Endothelial cell of umbilical vein (primary cell): ENCODE measurements around the gene SH3BP4. TPM values are rescaled to one million over a fixed set of nuclear protein-coding genes. Genes with fewer than 3 reads are reported as not detected.

Experiments used
- BruUV-seq: library from RNA; stranded (reverse); fragments of 400-500 nt; replicated peaks from 2 replicates; lab custom pipeline; 2021; lab: Mats Ljungman, UMichigan
- CTCF ChIA-PET: fragments of 300-600, 350-600 bp; sonication (Branson Sonifier 250); formaldehyde crosslinking; loops from one replicate; lab custom pipeline; 2021; ENCODE audit warnings: antibody characterized with exemption, inconsistent platforms; lab: Charles Lee
- POLR2A ChIA-PET: fragments of 300-600, 350-600 bp; sonication (Branson Sonifier 250); formaldehyde crosslinking; loops from one replicate; lab custom pipeline; 2021; ENCODE audit warnings: antibody characterized with exemption, inconsistent platforms; lab: Charles Lee
- DNase-seq: peaks from one replicate; pipeline ENCODE4 v3.0.0-alpha.2; 2011; ENCODE audit warnings: low read depth, low spot score
- FAIRE-seq: peaks from 2 replicates; lab custom pipeline; 2011; peaks lifted over from hg19 to GRCh38; lab: Jason Lieb, UNC
- H2AFZ ChIP-seq: 2 replicates; pipeline ENCODE4 v1.6.0; 2012; ENCODE audit warnings: low read depth, low read length, control low read depth, inconsistent platforms
- H3K27ac ChIP-seq: 2 replicates; pipeline ENCODE4 v1.5.1; 2011; ENCODE audit warnings: low read depth, mild to moderate bottlenecking, control low read depth, low read length, moderate library complexity; ENCODE audit not compliant: insufficient read depth
- H3K27me3 ChIP-seq, 2 experiments: 2 replicates each; pipeline versions ENCODE4 v1.6.0 to v1.6.1; 2011; ENCODE audit warnings: low read length in 2 of 2, mixed read lengths in 1 of 2; ENCODE audit not compliant: control insufficient read depth in 2 of 2, insufficient read depth in 2 of 2
- H3K36me3 ChIP-seq, 2 experiments: 2 replicates in 1 of 2; 3 replicates in 1 of 2; pipeline ENCODE4 v1.5.1; 2011; ENCODE audit warnings: low read length in 2 of 2, mild to moderate bottlenecking in 1 of 2, moderate library complexity in 1 of 2; ENCODE audit not compliant: control insufficient read depth in 2 of 2, insufficient read depth in 2 of 2; ENCODE audit errors: extremely low read depth in 1 of 2
- H3K4me1 ChIP-seq: 3 replicates; pipeline ENCODE4 v1.5.1; 2011; ENCODE audit warnings: mild to moderate bottlenecking, low read length; ENCODE audit not compliant: control insufficient read depth, insufficient read depth; ENCODE audit errors: extremely low read depth
- H3K4me2 ChIP-seq: 2 replicates; pipeline ENCODE4 v1.6.1; 2011; ENCODE audit warnings: low read length, control low read depth, mixed read lengths; ENCODE audit not compliant: insufficient read depth
- H3K4me3 ChIP-seq, 3 experiments: fragments of 200-600 bp in 1 of 3; sonication (generic), shearing (Covaris generic) in 1 of 3; replicated peaks in 1 of 3; 2 replicates each; pipeline ENCODE4 v1.5.1; 2011 to 2016; ENCODE audit warnings: control low read depth in 3 of 3, low read length in 3 of 3, mild to moderate bottlenecking in 2 of 3, inconsistent platforms in 1 of 3, low read depth in 1 of 3, moderate library complexity in 1 of 3; ENCODE audit not compliant: insufficient read depth in 1 of 3
- H3K79me2 ChIP-seq: 2 replicates; pipeline ENCODE4 v1.6.0; 2012; ENCODE audit warnings: low read length, inconsistent platforms; ENCODE audit not compliant: control insufficient read depth, insufficient read depth
- H3K9ac ChIP-seq: replicated peaks from 2 replicates; pipeline ENCODE3; 2011; ENCODE audit warnings: low read length, control low read depth; ENCODE audit not compliant: insufficient read depth; ENCODE audit errors: extremely low read depth
- H3K9me1 ChIP-seq: replicated peaks from 3 replicates; pipeline ENCODE4 v1.6.0; 2011; ENCODE audit warnings: mild to moderate bottlenecking, low read length; ENCODE audit not compliant: control insufficient read depth, insufficient read depth; ENCODE audit errors: extremely low read depth
- H3K9me3 ChIP-seq: replicated peaks from 2 replicates; pipeline ENCODE4 v1.5.1; 2012; ENCODE audit warnings: low read length, inconsistent platforms; ENCODE audit not compliant: control insufficient read depth, insufficient read depth
- H4K20me1 ChIP-seq: replicated peaks from 2 replicates; pipeline ENCODE3; 2011; ENCODE audit warnings: mild to moderate bottlenecking, low read length; ENCODE audit not compliant: control insufficient read depth, insufficient read depth; ENCODE audit errors: extremely low read depth
- CTCF ChIP-seq, 2 donors: IDR thresholded peaks; 1 replicate in 1 of 2; 2 replicates in 1 of 2; pipeline ENCODE4 v1.5.1; 2011; ENCODE audit warnings: low read length in 2 of 2, mild to moderate bottlenecking in 2 of 2, moderate library complexity in 2 of 2, control low read depth in 1 of 2, inconsistent platforms in 1 of 2, low read depth in 1 of 2; ENCODE audit not compliant: insufficient read depth in 1 of 2; ENCODE audit errors: extremely low read depth in 1 of 2
- EZH2 ChIP-seq: IDR thresholded peaks from 2 replicates; pipeline ENCODE4 v1.6.1; 2012; ENCODE audit warnings: borderline replicate concordance, low read depth, mild to moderate bottlenecking, moderate library complexity, low read length, inconsistent platforms; ENCODE audit not compliant: severe bottlenecking
- FOS ChIP-seq: IDR thresholded peaks from 2 replicates; pipeline ENCODE4 v1.6.1; 2011; ENCODE audit warnings: mild to moderate bottlenecking, low read length, moderate library complexity, borderline replicate concordance; ENCODE audit not compliant: insufficient read depth
- GATA2 ChIP-seq: IDR thresholded peaks from 2 replicates; pipeline ENCODE4 v1.7.0; 2011; ENCODE audit warnings: low read depth, mild to moderate bottlenecking, moderate library complexity, mixed read lengths, low read length; ENCODE audit not compliant: insufficient read length, insufficient read depth
- JUN ChIP-seq: IDR thresholded peaks from 2 replicates; pipeline ENCODE4 v1.6.1; 2011; ENCODE audit warnings: borderline replicate concordance, low read depth; ENCODE audit not compliant: insufficient read length, insufficient read depth
- MAX ChIP-seq: IDR thresholded peaks from 2 replicates; pipeline ENCODE4 v1.6.1; 2011; ENCODE audit not compliant: insufficient read depth, insufficient read length
- MYC ChIP-seq: IDR thresholded peaks from one replicate; pipeline ENCODE4 v1.6.1; 2011; ENCODE audit warnings: mild to moderate bottlenecking, low read depth, low read length
- POLR2A ChIP-seq: IDR thresholded peaks from 2 replicates; pipeline ENCODE4 v1.6.1; 2012; ENCODE audit warnings: low read depth, mild to moderate bottlenecking, control low read depth, low read length
- POLR2AphosphoS5 ChIP-seq: IDR thresholded peaks from 2 replicates; pipeline ENCODE4 v1.6.1; 2012; ENCODE audit warnings: low read depth, mild to moderate bottlenecking, control low read depth, low read length, moderate library complexity; ENCODE audit not compliant: insufficient read depth
- dilution Hi-C: fragments of 300-500 bp; cut with MboI; formaldehyde crosslinking; loops from one replicate; pipeline ENCODE4 v1.15.0; 2019; ENCODE audit warnings: low sequenced_read_pairs; ENCODE audit not compliant: extremely low pct_ligation_motif_present
- intact Hi-C: fragments of 100-400 bp; cut with micrococcal nuclease; formaldehyde crosslinking; loops from one replicate; pipeline ENCODE4 v1.10.0; 2022
- polyA plus RNA-seq, 4 experiments: library from polyadenylated mRNA; depleted of rRNA in 3 of 4; stranded (reverse) in 3 of 4; unstranded in 1 of 4; fragments of >200 nt; gene quantifications; 2 replicates each; pipeline versions ENCODE4 v1.2.1 to v1.2.3, GENCODE V29; 2011 to 2012; ENCODE audit warnings: missing spikeins in 1 of 4
- total RNA-seq: library from RNA; stranded (reverse); gene quantifications from 2 replicates; pipeline ENCODE4 v1.2.3, GENCODE V29; 2021

Gene SH3BP4
- total and polyA plus RNA-seq, 2 donors (not counting 3 experiments of a cell fraction or from before 2014, with no cell fraction given) = 85.2 to 100.0 TPM

GRCh38 chr2:234913208-234913626, 38.6 kb upstream of the SH3BP4 start:
- Histone ChIP-seq H3K4me2 (no peak overlapping the region), H4K20me1 (no peaks in the 10 kb centered on the region), H3K79me2 (no peaks in the 10 kb centered on the region), H2AFZ (no peak overlapping the region), H3K27me3 (no peaks in the 10 kb centered on the region), H3K36me3 (no peaks in the 10 kb centered on the region), H3K9ac (no peak overlapping the region), H3K4me3 (no peak overlapping the region), H3K4me1 (no peaks in the 10 kb centered on the region), H3K27ac (no peak overlapping the region), H3K9me3 (no peaks in the 10 kb centered on the region), H3K9me1 (no peaks in the 10 kb centered on the region)
- POLR2A ChIA-PET = no interaction called here
- intact Hi-C loops = no loop called here
- no TSS peak for BruUV-seq
- CTCF ChIA-PET = interaction anchor here (1.1 to 1.2 kb wide), 2 partner anchors 13 to 204 kb away, joined by 4 read pairs; no protein-coding TSS in a partner anchor
- no peak for TF ChIP-seq GATA2
- TF ChIP-seq JUN = no peak
- TF ChIP-seq CTCF (IDR thresholded peaks at IDR 0.05; ENCODE audit: extremely low read depth in 1 of 2, insufficient read depth in 1 of 2, low read depth in 1 of 2, low read length in 2 of 2) = no peak
- no peak for TF ChIP-seq MAX
- TF ChIP-seq MYC = no peak
- TF ChIP-seq EZH2 = no peak
- no peak for TF ChIP-seq POLR2AphosphoS5
- TF ChIP-seq FOS = no peak
- TF ChIP-seq POLR2A = no peak
- DNase-seq = no peak
- dilution Hi-C loops = no loop called here
- no peak for FAIRE-seq
